ENCODE data around the gene ZSWIM3.

DNA sequence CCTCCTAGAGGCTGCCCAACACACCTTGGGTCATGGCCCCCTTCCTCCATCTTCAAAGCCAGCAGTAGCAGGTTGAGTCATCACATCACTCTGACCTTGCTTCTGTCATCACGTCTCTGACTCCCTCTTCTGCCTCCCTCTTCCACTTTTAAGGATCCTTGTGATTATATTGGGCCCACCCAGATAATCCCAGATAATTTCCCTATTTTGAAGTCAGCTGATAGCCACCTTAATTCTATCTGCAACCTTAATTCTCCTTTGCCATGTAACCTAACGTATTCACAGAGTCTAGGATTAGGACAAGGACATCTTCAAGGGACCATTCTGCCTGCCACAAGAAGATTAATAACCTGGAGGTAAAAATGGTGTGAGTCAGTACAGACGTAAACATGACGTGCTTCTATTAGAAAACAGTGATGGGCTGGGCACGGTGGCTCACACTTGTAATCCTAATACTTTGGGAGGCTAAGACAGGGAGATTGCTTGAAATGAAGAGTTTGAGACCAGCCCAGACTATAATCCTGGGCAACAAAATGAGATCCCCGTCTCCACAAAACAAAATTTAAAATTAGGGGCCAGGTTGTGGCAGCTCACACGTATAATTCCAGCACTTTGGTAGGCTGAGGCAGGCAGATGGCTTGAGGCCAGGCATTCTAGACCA, 3.3 kb downstream of the ZSWIM3 start:
- TF ChIP-seq BHLHE40 (IDR thresholded peaks at IDR 0.05; ENCODE audit: low read length), result no peak
- no peak for TF ChIP-seq ZFP90 (CRISPR knock-in tag; IDR thresholded peaks at IDR 0.05; ENCODE audit: borderline replicate concordance)
- TF ChIP-seq, protein P1, sequence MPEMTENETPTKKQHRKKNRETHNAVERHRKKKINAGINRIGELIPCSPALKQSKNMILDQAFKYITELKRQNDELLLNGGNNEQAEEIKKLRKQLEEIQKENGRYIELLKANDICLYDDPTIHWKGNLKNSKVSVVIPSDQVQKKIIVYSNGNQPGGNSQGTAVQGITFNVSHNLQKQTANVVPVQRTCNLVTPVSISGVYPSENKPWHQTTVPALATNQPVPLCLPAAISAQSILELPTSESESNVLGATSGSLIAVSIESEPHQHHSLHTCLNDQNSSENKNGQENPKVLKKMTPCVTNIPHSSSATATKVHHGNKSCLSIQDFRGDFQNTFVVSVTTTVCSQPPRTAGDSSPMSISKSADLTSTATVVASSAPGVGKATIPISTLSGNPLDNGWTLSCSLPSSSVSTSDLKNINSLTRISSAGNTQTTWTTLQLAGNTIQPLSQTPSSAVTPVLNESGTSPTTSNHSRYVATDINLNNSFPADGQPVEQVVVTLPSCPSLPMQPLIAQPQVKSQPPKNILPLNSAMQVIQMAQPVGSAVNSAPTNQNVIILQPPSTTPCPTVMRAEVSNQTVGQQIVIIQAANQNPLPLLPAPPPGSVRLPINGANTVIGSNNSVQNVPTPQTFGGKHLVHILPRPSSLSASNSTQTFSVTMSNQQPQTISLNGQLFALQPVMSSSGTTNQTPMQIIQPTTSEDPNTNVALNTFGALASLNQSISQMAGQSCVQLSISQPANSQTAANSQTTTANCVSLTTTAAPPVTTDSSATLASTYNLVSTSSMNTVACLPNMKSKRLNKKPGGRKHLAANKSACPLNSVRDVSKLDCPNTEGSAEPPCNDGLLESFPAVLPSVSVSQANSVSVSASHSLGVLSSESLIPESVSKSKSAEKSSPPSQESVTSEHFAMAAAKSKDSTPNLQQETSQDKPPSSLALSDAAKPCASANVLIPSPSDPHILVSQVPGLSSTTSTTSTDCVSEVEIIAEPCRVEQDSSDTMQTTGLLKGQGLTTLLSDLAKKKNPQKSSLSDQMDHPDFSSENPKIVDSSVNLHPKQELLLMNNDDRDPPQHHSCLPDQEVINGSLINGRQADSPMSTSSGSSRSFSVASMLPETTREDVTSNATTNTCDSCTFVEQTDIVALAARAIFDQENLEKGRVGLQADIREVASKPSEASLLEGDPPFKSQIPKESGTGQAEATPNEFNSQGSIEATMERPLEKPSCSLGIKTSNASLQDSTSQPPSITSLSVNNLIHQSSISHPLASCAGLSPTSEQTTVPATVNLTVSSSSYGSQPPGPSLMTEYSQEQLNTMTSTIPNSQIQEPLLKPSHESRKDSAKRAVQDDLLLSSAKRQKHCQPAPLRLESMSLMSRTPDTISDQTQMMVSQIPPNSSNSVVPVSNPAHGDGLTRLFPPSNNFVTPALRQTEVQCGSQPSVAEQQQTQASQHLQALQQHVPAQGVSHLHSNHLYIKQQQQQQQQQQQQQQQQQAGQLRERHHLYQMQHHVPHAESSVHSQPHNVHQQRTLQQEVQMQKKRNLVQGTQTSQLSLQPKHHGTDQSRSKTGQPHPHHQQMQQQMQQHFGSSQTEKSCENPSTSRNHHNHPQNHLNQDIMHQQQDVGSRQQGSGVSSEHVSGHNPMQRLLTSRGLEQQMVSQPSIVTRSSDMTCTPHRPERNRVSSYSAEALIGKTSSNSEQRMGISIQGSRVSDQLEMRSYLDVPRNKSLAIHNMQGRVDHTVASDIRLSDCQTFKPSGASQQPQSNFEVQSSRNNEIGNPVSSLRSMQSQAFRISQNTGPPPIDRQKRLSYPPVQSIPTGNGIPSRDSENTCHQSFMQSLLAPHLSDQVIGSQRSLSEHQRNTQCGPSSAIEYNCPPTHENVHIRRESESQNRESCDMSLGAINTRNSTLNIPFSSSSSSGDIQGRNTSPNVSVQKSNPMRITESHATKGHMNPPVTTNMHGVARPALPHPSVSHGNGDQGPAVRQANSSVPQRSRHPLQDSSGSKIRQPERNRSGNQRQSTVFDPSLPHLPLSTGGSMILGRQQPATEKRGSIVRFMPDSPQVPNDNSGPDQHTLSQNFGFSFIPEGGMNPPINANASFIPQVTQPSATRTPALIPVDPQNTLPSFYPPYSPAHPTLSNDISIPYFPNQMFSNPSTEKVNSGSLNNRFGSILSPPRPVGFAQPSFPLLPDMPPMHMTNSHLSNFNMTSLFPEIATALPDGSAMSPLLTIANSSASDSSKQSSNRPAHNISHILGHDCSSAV (CRISPR knock-in tag; IDR thresholded peaks at IDR 0.05; ENCODE audit: borderline replicate concordance), result no peak
- no peak for TF ChIP-seq ZFP36L1 (CRISPR knock-in tag; IDR thresholded peaks at IDR 0.05)
- TF ChIP-seq ZNF567 (CRISPR knock-in tag; IDR thresholded peaks at IDR 0.05; ENCODE audit: borderline replicate concordance), result no peak
- TF ChIP-seq, protein P2, sequence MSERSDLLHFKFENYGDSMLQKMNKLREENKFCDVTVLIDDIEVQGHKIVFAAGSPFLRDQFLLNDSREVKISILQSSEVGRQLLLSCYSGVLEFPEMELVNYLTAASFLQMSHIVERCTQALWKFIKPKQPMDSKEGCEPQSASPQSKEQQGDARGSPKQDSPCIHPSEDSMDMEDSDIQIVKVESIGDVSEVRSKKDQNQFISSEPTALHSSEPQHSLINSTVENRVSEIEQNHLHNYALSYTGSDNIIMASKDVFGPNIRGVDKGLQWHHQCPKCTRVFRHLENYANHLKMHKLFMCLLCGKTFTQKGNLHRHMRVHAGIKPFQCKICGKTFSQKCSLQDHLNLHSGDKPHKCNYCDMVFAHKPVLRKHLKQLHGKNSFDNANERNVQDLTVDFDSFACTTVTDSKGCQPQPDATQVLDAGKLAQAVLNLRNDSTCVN (CRISPR knock-in tag; IDR thresholded peaks at IDR 0.05; ENCODE audit: borderline replicate concordance), result no peak
- no peak for TF ChIP-seq TCF7 (IDR thresholded peaks at IDR 0.05; ENCODE audit: low read depth)
- no peak for TF ChIP-seq NR2F2 (IDR thresholded peaks at IDR 0.05; ENCODE audit: borderline replicate concordance, low read depth)
- no peak for TF ChIP-seq MEIS2 (CRISPR knock-in tag; IDR thresholded peaks at IDR 0.05)
- no peak for TF ChIP-seq YEATS2 (CRISPR knock-in tag; IDR thresholded peaks at IDR 0.05; ENCODE audit: borderline replicate concordance)
- no peak for TF ChIP-seq CREB1 (IDR thresholded peaks at IDR 0.05)
- no peak for TF ChIP-seq CREB1 (CRISPR knock-in tag; IDR thresholded peaks at IDR 0.05)
- no peak for TF ChIP-seq TRIM24 (CRISPR knock-in tag; IDR thresholded peaks at IDR 0.05)
- no peak for TF ChIP-seq ZBTB20 (CRISPR knock-in tag; IDR thresholded peaks at IDR 0.05; ENCODE audit: borderline replicate concordance, low read depth)

Measured in HepG2 (cell line).